Effector CD8-positive, alpha-beta T cell (primary cell): ENCODE measurements around the gene GALNT10.
A peak's percentile ranks its signal among the peaks of the same experiment; 100 is the strongest.
"Not testable (repeated sequence)": the region's sequence is repeated elsewhere in the genome, so short reads cannot be mapped to it uniquely, and the experiment has no call there.

Source experiments
- DNase-seq: peaks from one replicate; lab custom pipeline; 2025; lab: John Stamatoyannopoulos, UW
- total RNA-seq, 4 experiments: gene quantifications; one replicate each; lab custom pipeline; 2026; lab: John Stamatoyannopoulos, UW

GALNT10 gene
- total RNA-seq, result 78.7 to 174 (median 129) reads per million in 4 experiments

- DNase-seq, result peak; percentile 49
Observed at GRCh38 chr5:154190595-154191304, at the start of gene GALNT10. GALNT10 (plus strand) TSS chr5:154190733; CDS start chr5:154190867, 134 bp downstream.

DNA sequence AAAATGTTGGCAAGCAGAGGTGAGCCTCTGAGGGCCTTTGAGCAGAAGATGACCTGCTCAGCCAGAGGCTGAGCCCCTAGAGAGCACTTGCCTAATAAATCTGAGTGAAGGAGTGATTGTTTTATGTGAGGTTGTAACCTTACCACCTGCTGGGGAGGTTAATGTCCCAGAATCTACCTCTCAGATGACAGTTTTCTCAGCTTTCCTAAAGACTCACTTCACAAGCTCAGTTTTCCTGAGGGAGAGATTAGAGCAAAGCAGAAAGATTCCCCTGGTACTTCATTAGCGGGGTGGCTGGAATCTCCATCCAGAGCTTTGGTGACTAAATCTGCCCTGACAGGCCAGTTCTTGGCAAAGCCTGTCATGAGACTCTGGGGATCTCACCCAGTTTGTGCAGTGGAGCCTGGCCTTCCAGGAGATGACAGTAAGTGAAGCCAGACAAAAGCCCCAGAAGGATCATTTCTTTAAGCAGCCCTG is 48.8 kb upstream of the GALNT10 start:
- no peak for DNase-seq

GRCh38 chr5:154143211-154143641 is 47.3 kb upstream of the GALNT10 start:
- no peak for DNase-seq

DNA sequence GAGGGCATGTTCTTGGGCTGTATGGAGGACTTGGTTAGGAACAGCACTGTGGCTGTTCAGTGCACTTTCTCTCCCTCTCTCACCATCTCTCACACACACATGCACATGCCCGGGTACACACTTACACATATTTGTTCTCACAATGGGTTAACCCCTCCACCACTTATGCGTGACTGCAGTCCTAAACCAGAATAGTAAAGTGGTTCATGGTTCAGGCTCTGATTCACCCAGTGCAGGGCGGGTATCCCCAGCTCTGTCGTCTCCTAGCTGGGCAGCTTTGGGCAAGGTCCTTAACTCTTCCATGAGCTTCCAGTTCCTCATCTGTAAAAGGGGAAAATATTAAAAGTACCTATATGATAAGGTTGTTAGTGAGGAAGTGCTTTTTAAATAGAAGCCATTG is 45.3 kb upstream of the GALNT10 start:
- DNase-seq, result no peak

DNA sequence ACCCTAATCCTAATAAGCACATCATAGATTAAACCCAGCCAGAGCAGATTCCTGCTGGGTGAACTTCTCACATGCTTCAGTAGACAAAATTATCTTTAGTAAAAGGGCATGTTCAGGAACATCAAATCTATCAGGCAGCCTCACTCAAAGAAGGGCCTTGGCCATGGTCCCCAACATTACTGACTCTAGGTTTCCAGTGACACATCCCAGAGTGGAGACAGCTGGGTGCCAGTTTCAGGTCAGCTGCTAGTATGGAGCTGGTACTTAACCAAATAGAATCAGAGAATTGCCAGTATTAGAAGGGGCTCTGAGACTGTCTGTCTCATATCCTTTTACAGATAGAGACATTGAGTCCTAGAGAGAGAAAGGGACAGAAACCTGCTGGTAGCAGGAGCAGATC is 44.1 kb upstream of the GALNT10 start:
- DNase-seq, result no peak

- no peak for DNase-seq
Observed at GRCh38 chr5:154147666-154148065, 42.9 kb upstream of the GALNT10 start.

GRCh38 chr5:154150471-154150870 is 40.1 kb upstream of the GALNT10 start:
- not testable (repeated sequence) for DNase-seq

DNA sequence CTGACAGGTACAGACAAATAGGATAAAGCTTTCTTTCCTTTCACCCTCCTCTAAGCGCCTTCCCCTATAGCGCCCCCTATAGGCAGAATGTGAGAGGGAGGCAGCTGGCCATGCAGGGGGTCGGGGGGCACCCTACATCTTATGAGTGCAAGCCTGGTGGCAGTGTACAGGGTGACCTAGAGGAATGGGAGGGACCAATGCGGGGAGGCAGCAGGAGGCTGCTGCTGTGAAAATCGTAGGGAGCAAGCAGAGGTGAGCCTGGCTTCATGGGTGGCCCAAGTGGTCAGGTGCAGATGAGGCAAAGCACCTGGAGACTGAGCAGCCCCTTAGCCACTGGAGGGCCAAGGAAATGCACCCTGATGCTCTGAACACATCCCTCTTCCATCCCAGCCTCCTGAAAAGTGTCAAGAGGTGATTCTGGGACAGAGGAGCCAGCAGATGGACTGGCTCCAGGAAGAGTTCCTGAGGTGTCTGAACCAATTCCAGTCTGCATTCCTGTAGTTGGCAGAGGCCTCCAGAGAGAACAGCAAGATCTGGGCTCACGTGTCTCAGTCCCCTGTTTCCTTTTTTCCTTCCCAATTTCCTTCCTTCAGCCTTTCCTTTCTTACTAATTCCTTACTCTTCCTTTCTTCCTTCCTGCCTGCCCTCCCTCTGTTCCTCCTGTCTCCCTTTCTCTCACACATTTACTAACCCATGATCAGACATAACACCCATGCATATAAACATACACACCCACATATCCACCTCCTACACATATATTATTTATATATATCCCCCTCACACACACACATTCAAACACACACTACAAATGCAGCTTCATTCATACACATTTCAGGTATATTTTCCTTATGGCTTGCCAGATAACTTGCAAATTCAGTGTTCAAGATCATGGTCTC is 32.8 kb upstream of the GALNT10 start:
- DNase-seq, result no peak

GRCh38 chr5:154158379-154158737 is 32.2 kb upstream of the GALNT10 start:
- no peak for DNase-seq

- no peak for DNase-seq
Observed at GRCh38 chr5:154159343-154159742, 31.2 kb upstream of the GALNT10 start.

DNA sequence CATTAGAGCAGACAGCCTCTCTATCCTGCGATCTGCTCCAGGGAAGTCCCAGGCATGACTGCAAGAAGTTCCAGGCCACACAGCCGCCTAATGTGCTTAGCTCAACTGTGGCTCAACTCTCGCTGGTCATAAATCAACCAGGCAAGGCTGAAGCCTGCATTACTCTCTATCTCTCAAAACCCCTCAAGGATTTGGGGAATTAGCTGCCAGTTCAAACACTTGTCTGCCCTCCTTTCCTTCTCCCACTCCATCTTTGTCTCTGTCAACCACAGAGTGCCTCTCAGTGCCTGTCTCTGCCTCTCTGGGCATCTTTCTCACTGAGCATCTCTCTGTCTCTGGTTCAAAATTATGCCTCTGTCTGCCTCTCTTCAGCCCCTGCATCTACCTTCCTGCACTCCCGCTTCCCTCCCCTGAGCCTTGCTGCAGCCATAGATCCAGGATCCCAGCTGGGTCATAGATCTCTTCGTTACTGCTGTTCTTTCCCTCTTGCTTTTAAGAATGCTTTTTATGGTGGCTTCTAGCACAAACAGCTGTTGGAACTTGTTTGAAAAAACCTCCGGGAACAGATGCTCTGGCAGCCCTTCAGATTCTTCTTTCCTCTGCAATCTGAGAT is 27.9 kb upstream of the GALNT10 start:
- DNase-seq, result no peak

DNA sequence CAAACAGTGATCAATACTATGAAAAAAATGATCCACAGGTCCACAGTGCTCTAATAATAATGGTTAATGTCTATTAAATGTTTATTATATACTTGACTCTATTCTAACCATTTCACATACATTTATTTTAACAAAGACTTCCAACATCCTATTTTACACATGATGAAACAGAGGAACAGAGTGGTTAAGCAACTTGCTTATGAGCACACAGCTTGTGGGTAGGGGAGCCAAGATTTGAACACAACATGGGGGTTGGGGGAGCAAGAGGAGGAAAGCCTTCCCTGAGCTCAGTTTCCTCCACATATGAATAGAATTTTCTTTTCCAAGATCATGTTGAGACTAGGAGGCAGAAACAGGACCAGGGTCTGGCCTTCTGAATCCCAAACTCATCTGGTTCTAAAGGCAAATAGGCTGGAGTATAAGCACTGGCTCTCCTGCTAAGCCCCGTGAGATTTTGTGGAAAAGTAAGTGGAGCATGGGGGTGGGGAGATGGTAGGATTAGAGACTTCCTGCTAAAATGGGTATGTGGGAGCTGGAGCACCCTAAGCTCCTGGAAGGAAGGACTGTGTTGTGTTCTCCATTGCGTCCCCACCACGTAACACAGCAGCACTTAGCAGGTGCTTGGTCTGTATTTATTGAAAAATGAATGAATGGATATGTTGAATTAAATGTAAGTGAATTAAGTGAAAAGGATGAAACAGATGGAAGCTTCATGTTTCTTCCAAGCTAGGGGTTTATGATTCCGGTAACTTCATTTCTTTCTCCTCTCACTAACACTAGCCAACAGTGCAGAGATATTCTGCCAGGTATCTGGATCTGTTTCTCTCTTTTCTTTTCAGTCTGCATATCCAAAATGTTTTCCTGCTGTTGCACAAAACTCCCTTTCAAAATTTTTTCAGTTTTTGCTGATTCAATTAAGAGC is 26.9 kb upstream of the GALNT10 start:
- DNase-seq, result no peak

DNA sequence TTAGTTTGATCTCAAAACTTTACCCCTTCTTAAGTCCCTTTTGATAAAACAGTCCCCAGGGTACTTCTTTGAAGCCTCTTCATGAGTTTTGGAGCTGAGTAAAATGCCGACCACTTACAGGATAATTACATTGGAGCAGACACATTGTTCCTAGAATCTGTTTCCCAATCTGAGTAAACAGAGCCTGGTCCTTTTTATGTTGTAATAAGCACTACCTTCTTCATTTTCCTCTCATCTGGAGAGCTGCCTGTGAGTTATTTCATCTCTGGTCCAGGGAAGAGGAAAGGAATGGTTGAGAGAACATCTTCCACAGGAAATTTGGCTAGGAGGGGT is 26.3 kb upstream of the GALNT10 start:
- DNase-seq, result no peak

DNA sequence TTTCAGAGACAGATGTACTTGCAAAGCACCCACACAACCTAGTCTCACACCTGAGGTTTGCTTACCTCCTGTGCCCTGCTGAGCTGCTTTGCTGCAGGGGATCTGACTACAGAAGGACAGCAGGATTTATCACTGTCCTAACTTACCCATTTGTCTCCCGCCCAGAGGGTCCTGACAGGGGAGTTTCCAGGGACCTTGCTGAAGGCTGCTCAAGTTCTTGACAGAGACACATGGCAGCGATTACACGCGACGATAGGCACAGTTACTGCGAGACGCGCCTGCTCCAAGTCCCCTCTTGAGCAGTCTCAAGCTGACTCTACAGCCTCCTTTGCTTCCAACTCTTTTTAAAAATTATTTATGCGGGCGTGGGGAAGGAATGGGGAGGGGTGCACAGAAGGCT is 24.6 kb upstream of the GALNT10 start:
- no peak for DNase-seq

DNA sequence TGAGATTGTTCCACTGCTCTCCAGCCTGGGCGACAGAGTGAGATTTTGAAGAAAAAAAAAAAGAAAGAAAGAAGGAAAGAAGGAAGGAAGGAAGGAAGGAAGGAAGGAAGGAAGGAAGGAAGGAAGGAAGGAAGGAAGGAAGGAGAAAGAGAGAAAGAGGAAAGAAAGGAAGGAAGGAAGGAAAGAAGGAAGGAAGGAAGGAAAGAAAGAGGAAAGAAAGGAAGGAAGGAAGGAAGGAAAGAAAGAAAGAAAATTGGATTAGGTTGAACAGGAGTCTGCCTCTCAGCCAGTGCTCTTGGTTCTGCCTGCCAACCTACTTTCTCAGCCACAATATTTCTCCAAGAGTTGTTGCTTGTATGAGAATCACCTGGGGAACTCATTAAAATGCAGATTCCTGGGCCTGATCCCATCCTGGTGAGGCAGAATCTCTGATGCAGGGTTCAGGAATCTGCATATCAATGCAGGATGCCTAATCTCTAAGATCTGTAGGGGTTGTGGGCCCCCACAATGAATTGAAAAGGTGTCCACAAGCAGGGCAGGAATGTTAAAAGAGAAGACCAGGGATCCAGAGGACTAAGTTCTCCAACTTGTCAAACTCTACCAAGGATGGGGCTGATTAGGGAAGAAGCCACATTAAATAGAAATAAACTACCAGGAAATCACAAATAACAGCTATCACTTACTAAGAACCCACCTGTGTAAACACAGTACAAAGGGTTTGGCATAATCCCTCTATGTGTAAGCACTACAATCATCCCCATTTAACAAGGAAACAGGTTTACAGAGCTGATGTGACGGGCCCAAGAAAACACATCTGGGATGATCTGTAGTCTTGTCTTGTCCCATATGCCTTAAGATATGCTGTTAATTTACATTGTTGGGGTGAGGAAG is 23.4 kb upstream of the GALNT10 start:
- DNase-seq, result no peak

DNA sequence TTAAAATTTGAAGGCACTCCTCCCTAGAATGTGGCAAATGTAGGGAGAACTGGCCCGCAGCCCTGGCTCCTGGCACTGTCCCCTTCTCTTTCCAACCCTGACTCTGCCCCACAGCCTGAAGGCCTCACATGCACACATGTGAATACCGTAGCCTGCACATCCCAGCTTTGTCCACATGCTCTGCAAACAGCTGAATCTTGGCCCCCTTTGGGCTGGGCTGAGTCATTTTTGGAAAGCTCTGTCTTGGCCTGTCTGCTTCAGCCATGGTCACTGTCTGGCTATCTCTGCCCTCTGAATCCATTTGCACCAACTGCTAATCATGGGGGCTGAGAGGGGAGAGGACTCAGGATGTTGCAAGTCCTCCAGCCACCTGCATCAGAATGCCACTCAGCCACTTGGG is 22.1 kb upstream of the GALNT10 start:
- no peak for DNase-seq

DNA sequence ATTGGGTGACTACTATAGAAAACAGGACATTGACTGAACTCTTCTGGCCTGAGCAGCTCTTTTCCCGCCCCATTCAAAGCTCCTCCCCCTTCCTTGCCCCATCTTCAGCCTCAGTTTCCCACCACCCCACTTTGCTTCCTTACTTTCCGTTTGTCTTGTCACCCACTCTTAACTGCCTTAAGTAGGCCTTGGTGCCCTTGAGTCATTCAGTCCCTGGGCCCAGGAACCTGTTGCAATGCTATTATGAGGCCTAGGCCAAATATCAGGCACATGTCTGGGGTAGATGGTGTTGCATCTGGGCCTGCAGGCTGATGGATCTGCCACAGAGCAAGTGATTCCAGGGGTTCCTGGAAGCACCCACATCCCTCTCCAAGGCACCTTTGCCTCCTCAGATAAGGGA is 17.7 kb upstream of the GALNT10 start:
- no peak for DNase-seq

DNA sequence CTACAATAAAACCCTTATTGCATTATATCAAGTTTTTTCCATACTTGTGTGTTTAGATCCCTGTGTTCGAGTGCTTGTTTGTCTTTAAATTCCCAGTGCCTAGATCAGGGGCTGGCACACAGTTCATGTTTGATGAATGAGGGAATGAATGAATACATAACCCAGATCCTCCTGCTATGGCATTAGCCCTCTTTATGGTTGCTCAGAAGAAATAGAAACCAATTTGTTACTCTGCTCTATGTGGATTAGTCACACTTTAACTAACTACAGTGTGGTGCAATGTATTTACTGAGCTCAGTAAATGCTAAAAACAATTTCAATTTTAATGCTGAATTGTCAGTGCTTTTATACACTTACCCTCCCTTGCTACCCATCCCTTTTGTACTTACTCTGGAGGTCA is 16.4 kb upstream of the GALNT10 start:
- no peak for DNase-seq

DNA sequence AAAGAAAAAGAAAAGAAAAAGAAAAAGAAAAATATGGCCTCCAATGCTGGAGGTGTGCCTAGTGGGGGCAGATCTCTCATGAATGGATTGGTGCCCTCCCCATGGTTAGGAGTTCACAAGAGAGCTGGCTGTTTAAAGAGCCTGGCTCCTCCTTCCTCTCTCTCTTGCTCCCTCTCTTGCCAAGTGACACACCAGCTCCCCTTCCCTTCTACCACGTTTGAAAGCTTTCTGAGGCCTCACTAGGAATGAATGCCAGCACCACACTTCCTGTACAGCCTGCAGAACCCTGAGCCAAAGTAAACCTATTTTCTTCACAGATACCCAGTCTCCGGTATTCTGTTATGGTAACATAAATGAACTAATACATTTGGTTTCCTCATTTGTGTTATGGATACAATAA is 14.4 kb upstream of the GALNT10 start:
- DNase-seq, result no peak

GRCh38 chr5:154178661-154179060 is 11.9 kb upstream of the GALNT10 start:
- DNase-seq, result no peak
